Measurements from ENCODE around the gene ZRSR2. TPM values are rescaled to one million over a fixed set of nuclear protein-coding genes. Genes with fewer than 3 reads are reported as not detected.

ZRSR2 gene
- total RNA-seq, 1 experiment from 2014 or later, result 4.6 TPM

- RAD21 ChIA-PET (ENCODE audit: low non-redundant PET in 1 of 2, low total read pairs in 2 of 2, uncharacterized antibody in 2 of 2, unreplicated experiment in 2 of 2), result no interaction called here
- no peaks in the 10 kb centered on the region for H3K9me3 ChIP-seq (ENCODE audit: control insufficient read depth in 1 of 2, insufficient read depth in 1 of 2, low read depth in 1 of 2, low read length in 2 of 2)
- H2AFZ ChIP-seq (ENCODE audit: low read depth, low read length, poor library complexity, severe bottlenecking), result no peak overlapping the region
- H3K36me3 ChIP-seq (ENCODE audit: control insufficient read depth in 1 of 2, insufficient read depth in 2 of 2, low read length in 2 of 2), result no peaks in the 10 kb centered on the region; a peak in 1 of 4 replicates
- no peak for TF ChIP-seq CEBPB (IDR thresholded peaks at IDR 0.05; ENCODE audit: low read depth)
- TF ChIP-seq EGR1 (IDR thresholded peaks at IDR 0.05; ENCODE audit: low read depth), result no peak
- TF ChIP-seq CTCF (IDR thresholded peaks at IDR 0.05 in 2 of 3, conservative IDR thresholded peaks at IDR 0.05 in 1 of 3; ENCODE audit: borderline replicate concordance in 1 of 3, insufficient read depth in 1 of 3, low read depth in 2 of 3, low read length in 2 of 3), result no peak
- TF ChIP-seq CBX3 (IDR thresholded peaks at IDR 0.05; ENCODE audit: low read depth), result no peak
- TF ChIP-seq MAX (IDR thresholded peaks at IDR 0.05), result no peak
- no peak for TF ChIP-seq SIN3A (IDR thresholded peaks at IDR 0.05; ENCODE audit: low read depth)
- no peak for TF ChIP-seq ATF3 (IDR thresholded peaks at IDR 0.05)
- no peak for TF ChIP-seq EZH2 (IDR thresholded peaks at IDR 0.05)
- no peak for TF ChIP-seq ZFX (IDR thresholded peaks at IDR 0.05)
- no peak for TF ChIP-seq EZH2phosphoT487 (IDR thresholded peaks at IDR 0.05; ENCODE audit: borderline replicate concordance)
- TF ChIP-seq ELF1 (IDR thresholded peaks at IDR 0.05; ENCODE audit: borderline replicate concordance, low read depth), result no peak
- no peak for TF ChIP-seq POLR2A (IDR thresholded peaks at IDR 0.05; ENCODE audit: borderline replicate concordance, extremely low read depth, insufficient read depth, insufficient read length)
- TF ChIP-seq JUND (IDR thresholded peaks at IDR 0.05), result no peak
- no peak for TF ChIP-seq YY1 (IDR thresholded peaks at IDR 0.05; ENCODE audit: extremely low read depth, insufficient replicate concordance, low read depth, low read length)
- TF ChIP-seq TCF7L2 (IDR thresholded peaks at IDR 0.05; ENCODE audit: borderline replicate concordance, extremely low read depth, insufficient read depth, insufficient read length), result no peak
- no peak for TF ChIP-seq REST (IDR thresholded peaks at IDR 0.05; ENCODE audit: low read depth)
- no peak for TF ChIP-seq ZNF274 (IDR thresholded peaks at IDR 0.05; ENCODE audit: low read depth, low read length)
- no peak for TF ChIP-seq SRF (IDR thresholded peaks at IDR 0.05; ENCODE audit: low read depth)
- TF ChIP-seq SP1 (IDR thresholded peaks at IDR 0.05; ENCODE audit: low read depth), result no peak
- no TSS peak for BruUV-seq (replicated peaks)
- no peak overlapping the region for H3K9ac ChIP-seq (ENCODE audit: low read length)
- intact Hi-C loops (cut with micrococcal nuclease), result no loop called here
- ATAC-seq (no peak), DNase-seq (ENCODE audit: low read depth, low spot score) (no peak)
- H3K9me2 ChIP-seq (ENCODE audit: insufficient read depth), result no peaks in the 10 kb centered on the region
- no peak overlapping the region for H3K4me3 ChIP-seq (replicated peaks in 1 of 2; ENCODE audit: low read depth in 1 of 2, low read length in 2 of 2)
- no peaks in the 10 kb centered on the region for H3K4me1 ChIP-seq (ENCODE audit: control insufficient read depth in 1 of 2, insufficient read depth in 2 of 2, low read length in 2 of 2)
- POLR2A ChIA-PET, result no interaction called here
- no peaks in the 10 kb centered on the region for H3K27me3 ChIP-seq (ENCODE audit: insufficient read depth, low read length)
- H3K4me2 ChIP-seq (ENCODE audit: low read length), result no peak overlapping the region
- H4K20me1 ChIP-seq (ENCODE audit: insufficient read depth), result no peaks in the 10 kb centered on the region
- no peaks in the 10 kb centered on the region for H3K79me2 ChIP-seq (ENCODE audit: insufficient read depth, low read length)
- no peak overlapping the region for H3K27ac ChIP-seq (ENCODE audit: low read depth, low read length)
- CTCF ChIA-PET, result no interaction called here
Observed at GRCh38 chrX:15825936-15826335, 35.7 kb downstream of the ZRSR2 start.

All from HCT116 (cell line).